Glomerular endothelial cell (primary cell): Measurements from ENCODE around the gene SERGEF. TPM values are rescaled to one million over a fixed set of nuclear protein-coding genes. Genes with fewer than 3 reads are reported as not detected.

Source experiments
- DNase-seq: peaks from one replicate; pipeline ENCODE4 v3.0.0-alpha.2; 2011; ENCODE audit warnings: low read depth, low spot score; ENCODE audit errors: extremely low read depth
- total RNA-seq: library from RNA; depleted of rRNA; stranded (reverse); fragments of >200 nt; gene quantifications from 2 replicates; pipeline ENCODE4 v1.2.3, GENCODE V29; 2015

SERGEF gene
- total RNA-seq, 1 donor from 2014 or later, result 5.4 TPM

GRCh38 chr11:17740649-17741235 is 272.1 kb downstream of the SERGEF start:
- DNase-seq, result no peak

GRCh38 chr11:17739945-17740338 is 272.9 kb downstream of the SERGEF start:
- DNase-seq, result no peak

- DNase-seq, result no peak
These were observed 274.5 kb downstream of the SERGEF start for GRCh38 chr11:17738151-17738973.

Other genes starting within 250 kb of the SERGEF start
- 0.12 TPM in 1 of 2 replicates, not detected in the other for gene TPH1, start 33.2 kb upstream of the SERGEF start, total RNA-seq
- gene SAAL1, start 93.0 kb upstream of the SERGEF start, total RNA-seq, result 15.8 and 19.9 TPM in 2 replicates
- gene MRGPRX3, start 119.5 kb upstream of the SERGEF start, total RNA-seq, result not detected in 2 replicates
- gene MRGPRX4, start 159.8 kb upstream of the SERGEF start, total RNA-seq, result not detected in 2 replicates
- gene SAA4, start 223.8 kb upstream of the SERGEF start, total RNA-seq, result not detected in 2 replicates
- gene SAA2, start 235.6 kb upstream of the SERGEF start, total RNA-seq, result 0.87 TPM in 1 of 2 replicates, not detected in the other